ENCODE data around the gene ZBTB7C.

DNA sequence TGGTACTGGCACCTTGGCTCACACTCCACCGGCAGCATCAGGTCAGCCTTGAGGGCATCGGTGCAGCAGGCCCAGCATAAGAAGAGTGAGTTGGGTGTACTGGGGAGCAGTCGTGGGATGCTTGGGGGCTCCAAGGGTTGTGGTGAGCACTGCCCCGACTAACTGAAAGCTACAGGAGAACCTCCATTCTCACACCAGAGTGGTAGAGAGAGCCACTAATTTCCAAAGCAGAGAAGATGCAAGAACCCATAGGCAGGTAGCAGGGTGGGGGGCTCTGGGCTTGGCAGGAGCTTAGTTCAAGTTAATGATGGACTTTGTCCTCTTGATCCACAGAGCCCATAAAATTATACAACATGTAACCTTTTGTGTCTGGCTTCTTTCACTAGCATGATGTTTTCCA lies 330.7 kb downstream of the ZBTB7C start:
- TF ChIP-seq, protein P1, sequence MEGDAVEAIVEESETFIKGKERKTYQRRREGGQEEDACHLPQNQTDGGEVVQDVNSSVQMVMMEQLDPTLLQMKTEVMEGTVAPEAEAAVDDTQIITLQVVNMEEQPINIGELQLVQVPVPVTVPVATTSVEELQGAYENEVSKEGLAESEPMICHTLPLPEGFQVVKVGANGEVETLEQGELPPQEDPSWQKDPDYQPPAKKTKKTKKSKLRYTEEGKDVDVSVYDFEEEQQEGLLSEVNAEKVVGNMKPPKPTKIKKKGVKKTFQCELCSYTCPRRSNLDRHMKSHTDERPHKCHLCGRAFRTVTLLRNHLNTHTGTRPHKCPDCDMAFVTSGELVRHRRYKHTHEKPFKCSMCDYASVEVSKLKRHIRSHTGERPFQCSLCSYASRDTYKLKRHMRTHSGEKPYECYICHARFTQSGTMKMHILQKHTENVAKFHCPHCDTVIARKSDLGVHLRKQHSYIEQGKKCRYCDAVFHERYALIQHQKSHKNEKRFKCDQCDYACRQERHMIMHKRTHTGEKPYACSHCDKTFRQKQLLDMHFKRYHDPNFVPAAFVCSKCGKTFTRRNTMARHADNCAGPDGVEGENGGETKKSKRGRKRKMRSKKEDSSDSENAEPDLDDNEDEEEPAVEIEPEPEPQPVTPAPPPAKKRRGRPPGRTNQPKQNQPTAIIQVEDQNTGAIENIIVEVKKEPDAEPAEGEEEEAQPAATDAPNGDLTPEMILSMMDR (conservative IDR thresholded peaks at IDR 0.05 in 1 of 2, IDR thresholded peaks at IDR 0.05 in 1 of 2; ENCODE audit: extremely low read depth in 1 of 2, insufficient read depth in 1 of 2, low read depth in 1 of 2, low read length in 2 of 2) = no peak
- TF ChIP-seq EZH2 (IDR thresholded peaks at IDR 0.05; ENCODE audit: borderline replicate concordance, low read length) = no peak

All from mammary epithelial cell (primary cell).